ENCODE data around the gene TTC21B.
"Not testable (repeated sequence)": the region's sequence is repeated elsewhere in the genome, so short reads cannot be mapped to it uniquely, and the experiment has no call there.

TTC21B gene

GRCh38 chr2:165870346-165870745 lies 83.2 kb downstream of the TTC21B start:
- no peak for DNase-seq (ENCODE audit: low read depth)
- no peak for TF ChIP-seq CTCF (IDR thresholded peaks at IDR 0.05; ENCODE audit: low read depth, low read length, missing control alignments)
- H3K4me3 ChIP-seq (ENCODE audit: low read depth, low read length), result no peak overlapping the region

GRCh38 chr2:165868211-165868610 lies 85.4 kb downstream of the TTC21B start:
- no peak for TF ChIP-seq CTCF (IDR thresholded peaks at IDR 0.05; ENCODE audit: low read depth, low read length, missing control alignments)
- no peak overlapping the region for H3K4me3 ChIP-seq (ENCODE audit: low read depth, low read length)
- DNase-seq (ENCODE audit: low read depth), result no peak

GRCh38 chr2:165864296-165864695 lies 89.3 kb downstream of the TTC21B start:
- TF ChIP-seq CTCF (IDR thresholded peaks at IDR 0.05; ENCODE audit: low read depth, low read length, missing control alignments), result no peak
- no peak overlapping the region for H3K4me3 ChIP-seq (ENCODE audit: low read depth, low read length)
- DNase-seq (ENCODE audit: low read depth), result no peak

- no peak for TF ChIP-seq CTCF (IDR thresholded peaks at IDR 0.05; ENCODE audit: low read depth, low read length, missing control alignments)
- H3K4me3 ChIP-seq (ENCODE audit: low read depth, low read length), result no peak overlapping the region
- no peak for DNase-seq (ENCODE audit: low read depth)
Observed at GRCh38 chr2:165863810-165864261, 89.7 kb downstream of the TTC21B start.

GRCh38 chr2:165861083-165861482 lies 92.5 kb downstream of the TTC21B start:
- H3K4me3 ChIP-seq (ENCODE audit: low read depth, low read length); DNase-seq (ENCODE audit: low read depth): not testable (repeated sequence)

- not testable (repeated sequence) for H3K4me3 ChIP-seq (ENCODE audit: low read depth, low read length); DNase-seq (ENCODE audit: low read depth)
Observed at GRCh38 chr2:165859723-165860122, 93.9 kb downstream of the TTC21B start.

GRCh38 chr2:165857876-165858275 lies 95.7 kb downstream of the TTC21B start:
- TF ChIP-seq CTCF (IDR thresholded peaks at IDR 0.05; ENCODE audit: low read depth, low read length, missing control alignments), result no peak
- no peak overlapping the region for H3K4me3 ChIP-seq (ENCODE audit: low read depth, low read length)
- no peak for DNase-seq (ENCODE audit: low read depth)

GRCh38 chr2:165852394-165852793 lies 101.2 kb downstream of the TTC21B start:
- DNase-seq (ENCODE audit: low read depth), result no peak
- H3K4me3 ChIP-seq (ENCODE audit: low read depth, low read length), result no peak overlapping the region
- TF ChIP-seq CTCF (IDR thresholded peaks at IDR 0.05; ENCODE audit: low read depth, low read length, missing control alignments), result no peak
